Measurements from ENCODE around the gene IL5RA.

The IL5RA gene

DNA sequence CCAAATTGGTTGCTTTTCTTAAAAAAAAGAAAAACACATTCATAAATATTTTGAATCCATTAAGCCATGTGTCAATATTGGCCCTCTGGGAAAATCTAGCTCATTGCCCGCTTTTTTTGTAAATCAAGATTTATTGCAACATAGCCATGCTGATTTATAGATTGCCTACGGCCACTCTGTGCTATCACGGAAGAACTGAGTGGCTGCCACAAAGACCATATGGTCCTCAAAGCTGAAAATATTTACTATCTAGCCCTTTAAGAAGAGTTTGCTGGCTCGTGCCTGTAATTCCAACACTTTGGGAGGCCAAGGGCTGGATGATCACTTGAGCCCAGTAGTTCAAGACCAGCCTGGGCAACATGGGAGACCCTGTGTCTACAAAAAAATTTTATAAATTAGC is 45.9 kb downstream of the IL5RA start:
- DNase-seq, result no peak

DNA sequence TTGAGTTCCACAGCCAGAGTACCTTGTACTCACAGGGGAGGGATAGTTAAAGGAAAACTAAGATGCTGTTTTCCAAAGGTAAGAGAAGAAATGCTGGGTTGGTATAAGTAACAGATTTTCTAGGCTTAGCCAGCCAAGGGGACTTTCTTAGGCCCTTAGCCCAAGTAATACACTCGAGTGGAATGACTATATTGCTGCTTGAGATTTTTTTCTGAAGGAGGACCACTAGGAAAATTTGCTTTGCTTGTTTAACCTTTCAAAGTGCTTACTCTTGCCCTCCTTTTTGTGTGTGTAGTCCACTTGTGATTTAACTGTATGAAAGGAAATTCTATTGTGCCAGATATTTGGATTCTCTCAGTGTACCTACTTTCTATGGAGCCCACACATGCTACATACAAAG is 50.5 kb downstream of the IL5RA start:
- DNase-seq, result no peak

DNA sequence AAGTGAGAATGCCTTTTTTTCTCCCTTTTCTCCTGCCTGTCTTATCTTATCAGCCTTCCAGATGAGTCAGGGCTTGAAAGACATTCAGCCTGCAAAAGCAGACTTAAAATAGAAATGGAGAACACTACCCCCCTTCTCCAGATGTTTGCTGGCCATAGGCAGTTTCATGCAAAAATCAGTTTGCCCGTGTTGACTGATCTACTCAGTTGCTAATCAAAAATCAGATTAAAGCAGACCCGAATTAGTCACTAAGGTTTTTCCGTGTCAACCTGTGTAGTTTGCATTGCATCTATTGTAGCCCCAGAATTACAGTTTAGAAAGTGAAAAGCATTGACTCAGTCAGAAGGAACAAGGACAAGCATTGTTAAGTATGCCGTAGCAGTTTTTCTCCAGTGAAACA is 56.2 kb downstream of the IL5RA start:
- no peak for DNase-seq

DNA sequence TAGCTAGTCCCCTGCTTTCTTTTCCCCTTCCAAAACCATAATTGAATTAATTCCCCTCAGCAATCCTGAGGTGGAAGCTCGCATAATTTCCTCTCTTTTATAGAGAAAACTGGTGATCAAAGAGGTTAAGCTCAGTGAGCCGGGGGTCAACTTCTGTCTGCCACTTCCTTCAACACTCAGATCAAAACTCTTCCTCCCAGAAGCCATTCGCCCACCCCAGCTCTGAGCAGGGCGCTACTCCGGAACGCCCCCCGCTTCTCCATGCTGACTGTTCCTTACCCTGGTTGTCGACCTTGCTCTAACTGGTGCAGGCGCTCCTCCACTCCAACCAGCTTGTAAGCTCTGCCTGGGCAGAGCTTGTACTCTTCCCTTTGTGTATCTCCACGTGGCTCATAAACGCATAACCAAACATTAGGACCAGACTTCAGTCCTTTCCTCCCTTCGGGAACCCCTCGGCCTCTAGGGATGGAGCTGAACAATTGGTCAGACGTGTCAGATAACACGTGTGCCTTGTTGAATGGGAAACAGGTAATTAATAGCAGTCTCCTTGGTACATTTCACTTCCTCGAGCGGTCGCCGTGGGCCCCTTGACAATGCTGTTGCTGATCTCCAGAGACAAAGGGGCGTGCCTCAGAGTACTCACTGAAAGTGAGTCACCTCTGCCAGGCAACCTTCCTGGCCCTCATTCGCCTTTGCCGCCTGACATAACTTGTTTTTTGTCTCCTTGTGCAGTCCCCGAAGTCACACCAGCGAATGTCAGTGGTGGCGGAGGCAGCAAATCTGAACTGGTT is 71.8 kb downstream of the IL5RA start:
- no peak for DNase-seq

DNA sequence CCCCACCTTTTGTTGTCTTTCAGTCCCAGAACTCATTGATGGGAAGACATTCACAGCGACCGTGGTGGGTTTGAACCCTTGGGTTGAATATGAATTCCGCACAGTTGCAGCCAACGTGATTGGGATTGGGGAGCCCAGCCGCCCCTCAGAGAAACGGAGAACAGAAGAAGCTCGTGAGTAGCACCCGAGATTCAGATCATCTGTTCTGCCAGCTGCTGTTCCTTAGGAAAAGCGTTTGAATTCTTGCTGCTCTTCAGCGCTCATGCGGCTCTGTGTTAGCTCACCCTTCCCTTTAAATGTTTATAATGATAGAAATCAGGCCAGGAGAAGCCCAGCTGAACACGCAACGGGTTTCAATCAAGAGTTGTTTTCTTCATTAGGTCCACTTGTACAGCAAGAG is 73.0 kb downstream of the IL5RA start:
- no peak for DNase-seq

DNA sequence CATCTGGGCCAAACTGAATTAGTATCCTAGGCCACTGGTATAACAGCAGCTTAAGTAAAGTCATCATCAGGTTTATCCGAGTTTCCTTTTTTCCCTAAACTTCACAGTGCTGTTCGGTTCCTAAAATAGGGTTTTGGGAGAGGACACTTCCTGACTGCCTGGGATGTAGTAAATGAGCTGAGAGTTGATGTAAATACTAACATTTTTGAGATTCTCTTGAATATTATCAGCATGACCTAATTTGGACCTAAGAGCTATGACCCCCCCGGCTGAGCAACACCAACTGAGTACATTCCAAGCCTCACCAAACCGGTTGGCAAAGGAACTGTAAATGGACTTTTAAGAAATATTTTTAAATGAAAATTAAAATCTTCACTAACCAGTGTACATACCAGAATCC is 78.8 kb downstream of the IL5RA start:
- DNase-seq, result no peak

DNA sequence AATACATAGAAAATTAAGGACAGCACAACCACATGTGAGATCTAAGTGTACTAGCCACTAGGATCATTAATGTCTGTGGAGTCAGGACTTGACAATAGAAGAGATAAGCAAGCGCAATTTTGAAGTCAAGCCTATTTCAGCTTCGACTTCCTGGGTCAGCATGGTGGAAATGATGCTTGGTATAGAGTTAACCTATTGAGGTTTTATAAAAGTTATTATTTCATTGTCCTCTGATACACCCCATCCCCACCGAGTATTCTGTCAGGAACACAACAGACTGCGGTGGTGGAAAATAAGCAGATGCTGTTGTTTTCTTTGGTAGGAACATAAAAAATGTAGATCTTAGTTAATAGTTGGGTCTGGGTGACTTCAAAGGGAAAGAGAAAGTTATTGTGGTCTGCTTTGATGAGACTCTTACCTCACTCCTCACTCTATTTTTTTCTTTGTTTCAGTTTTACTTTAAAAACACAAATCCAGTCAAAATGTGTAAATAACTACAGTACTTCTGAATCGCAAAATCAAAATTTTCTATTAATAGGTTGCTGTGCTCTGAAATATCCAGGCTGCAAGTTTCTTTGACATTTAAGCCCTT is 82.1 kb downstream of the IL5RA start:
- DNase-seq, result no peak

DNA sequence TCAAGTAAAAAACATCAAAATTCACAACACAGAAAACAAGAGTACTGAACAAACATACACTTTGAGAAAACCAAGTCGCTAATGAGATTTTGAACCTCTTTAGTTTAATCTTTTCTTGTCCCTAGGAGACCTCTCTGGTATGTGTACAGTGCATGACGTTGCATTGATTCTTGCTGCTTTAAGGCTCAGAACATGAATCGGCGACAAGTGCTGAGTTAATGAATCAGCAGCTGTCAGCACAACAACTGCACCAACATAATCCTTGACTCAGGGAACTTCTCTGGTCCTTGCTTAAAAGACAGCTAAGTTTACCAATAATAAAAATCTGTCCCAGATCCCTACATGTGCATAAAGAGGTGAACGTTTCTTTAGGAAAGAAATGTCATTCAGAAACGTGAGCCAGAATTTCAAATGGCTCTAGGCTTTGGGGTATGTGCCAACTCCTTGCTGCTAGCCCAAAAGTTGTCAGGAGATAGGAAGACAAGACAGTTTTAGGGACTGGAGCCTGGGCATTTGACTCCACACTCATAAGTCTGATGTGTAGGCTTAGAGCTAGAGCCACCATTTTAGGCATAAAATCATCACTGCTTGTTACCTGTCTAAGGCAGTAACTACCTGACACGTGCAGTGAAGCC is 86.9 kb downstream of the IL5RA start:
- no peak for DNase-seq

DNA sequence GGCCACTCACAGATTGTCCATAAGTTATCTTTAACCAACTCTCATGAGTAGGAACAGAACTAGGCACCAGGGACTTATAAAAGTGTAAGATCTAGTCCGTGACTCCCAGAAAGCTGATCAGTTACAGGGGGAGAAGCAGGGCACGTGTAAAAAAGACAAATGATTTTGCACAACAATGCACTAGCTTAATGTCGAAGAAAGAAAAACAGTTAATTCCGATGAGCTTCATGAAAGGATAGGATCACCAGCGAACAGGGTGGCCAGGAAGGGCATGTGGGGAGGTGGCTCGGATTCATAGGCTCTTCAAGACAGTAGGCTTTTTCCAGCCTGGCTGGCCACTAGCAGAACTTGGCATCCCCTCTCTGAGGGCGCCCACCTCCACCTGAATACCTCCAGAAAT is 90.0 kb downstream of the IL5RA start:
- DNase-seq, result no peak
